HG03159 (cell line): ENCODE measurements around the gene DNTT.

Experiments
- ATAC-seq: cut with Tn5 transposase; IDR thresholded peaks from one replicate; pipeline ENCODE4 v1.9.1; 2021; ENCODE audit warnings: mild to moderate bottlenecking, moderate library complexity; ENCODE audit not compliant: unreplicated experiment

The DNTT gene

DNA sequence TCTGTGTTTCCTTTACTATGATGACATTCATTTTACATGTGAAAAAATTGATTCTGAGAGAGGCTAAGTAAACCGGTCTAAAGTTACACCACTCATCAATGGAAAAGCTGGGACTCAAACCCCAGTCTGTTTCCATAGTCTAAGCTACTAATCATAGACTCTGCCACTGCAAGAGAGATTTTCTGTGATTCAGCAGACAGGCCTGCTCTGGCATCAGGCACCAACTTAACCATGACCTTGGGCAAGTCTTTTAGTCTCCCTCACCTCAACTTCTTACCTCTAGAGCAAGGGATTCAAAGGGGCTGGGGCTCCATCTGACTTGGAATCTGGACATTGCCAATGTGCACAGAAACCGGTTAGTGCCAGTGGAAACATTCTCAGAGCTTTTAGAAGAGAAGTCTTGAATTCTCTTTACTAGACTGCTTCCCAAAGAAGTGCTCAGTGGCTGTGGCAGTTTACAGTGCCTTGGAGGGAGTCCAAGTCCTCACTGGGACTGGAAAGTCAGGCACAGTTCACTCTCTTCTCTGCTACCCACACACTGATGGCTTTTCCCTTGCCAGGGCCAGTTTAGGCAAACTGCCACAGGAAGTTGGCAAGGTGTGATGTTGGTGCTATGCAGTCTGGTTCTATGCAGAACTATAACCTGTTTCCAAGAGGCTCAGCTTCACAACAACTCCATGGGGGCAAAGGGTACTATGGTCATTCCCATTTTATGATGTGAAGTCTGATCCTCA, 28.4 kb upstream of the DNTT start:
- ATAC-seq: no peak

- no peak for ATAC-seq
Measured at GRCh38 chr10:96276426-96276825, 27.8 kb upstream of the DNTT start.

- ATAC-seq: no peak
Measured at GRCh38 chr10:96276831-96277230, 27.4 kb upstream of the DNTT start.

- no peak for ATAC-seq
Measured at GRCh38 chr10:96279191-96279641, 25.0 kb upstream of the DNTT start.

GRCh38 chr10:96280859-96281258, 23.4 kb upstream of the DNTT start:
- no peak for ATAC-seq

GRCh38 chr10:96281444-96282029, 22.7 kb upstream of the DNTT start:
- no peak for ATAC-seq

GRCh38 chr10:96283351-96283750, 20.9 kb upstream of the DNTT start:
- ATAC-seq: no peak

GRCh38 chr10:96283756-96284155, 20.5 kb upstream of the DNTT start:
- no peak for ATAC-seq

- no peak for ATAC-seq
Measured at GRCh38 chr10:96285331-96285752, 18.9 kb upstream of the DNTT start.

- ATAC-seq: peak; percentile 70
Measured at GRCh38 chr10:96287392-96288105, 16.7 kb upstream of the DNTT start.

- ATAC-seq: peak; percentile 70
Measured at GRCh38 chr10:96288151-96288621, 16.0 kb upstream of the DNTT start.

GRCh38 chr10:96289218-96289910, 14.9 kb upstream of the DNTT start:
- no peak for ATAC-seq

DNA sequence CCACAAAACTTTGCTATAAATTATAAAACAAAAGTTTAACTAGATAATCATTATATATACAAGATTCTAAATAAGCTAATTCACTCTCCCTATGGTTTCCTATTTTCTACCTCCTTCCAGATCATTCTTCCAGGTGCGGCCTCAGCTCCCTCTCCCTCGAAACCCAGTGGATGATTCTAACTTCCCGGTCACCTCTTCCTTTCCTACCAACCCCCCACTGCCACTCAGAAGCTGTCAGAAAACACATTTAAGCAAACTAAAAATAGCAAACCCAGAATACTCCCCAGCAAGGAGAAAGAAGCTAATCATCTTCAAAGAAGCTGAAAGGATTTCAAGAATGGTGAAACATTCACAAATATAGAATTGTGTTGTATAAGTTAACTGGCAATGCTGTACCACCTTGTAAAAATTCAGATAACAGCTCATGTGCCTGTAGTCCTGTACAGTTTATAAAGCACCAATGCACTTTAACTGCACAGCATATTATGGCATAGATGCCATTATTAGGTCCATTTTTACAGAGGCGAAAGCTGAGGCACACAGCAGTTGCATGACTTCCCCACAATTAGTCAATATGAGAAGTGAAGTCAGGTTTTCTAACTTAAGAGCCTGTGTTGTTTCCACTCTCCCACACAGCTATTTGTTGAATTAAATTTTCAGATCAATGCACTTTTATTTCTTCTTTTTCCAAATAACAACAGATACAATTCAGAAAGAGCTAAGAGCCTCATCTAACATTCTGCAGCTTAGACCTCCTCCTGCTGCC, 13.7 kb upstream of the DNTT start:
- no peak for ATAC-seq

GRCh38 chr10:96292971-96293920, 11.0 kb upstream of the DNTT start:
- no peak for ATAC-seq

DNA sequence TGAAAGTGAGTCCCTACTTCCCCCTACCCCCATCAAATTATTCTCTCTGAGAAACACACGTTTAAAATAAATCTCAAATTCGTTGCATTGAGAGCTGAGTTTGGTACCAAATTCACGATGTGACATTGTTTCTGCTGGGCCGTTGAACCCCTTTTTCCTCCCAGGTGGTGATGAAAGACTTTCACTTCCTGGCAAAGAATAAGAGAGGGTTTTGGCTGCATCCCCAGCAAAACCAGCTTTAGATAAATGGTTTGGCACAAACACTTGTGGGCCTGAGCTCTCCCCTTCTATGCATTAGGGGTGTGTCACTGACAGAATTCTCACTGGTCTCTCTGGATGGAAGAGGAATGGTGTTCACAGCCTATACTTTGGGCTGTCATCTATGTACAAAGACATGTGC, 8.8 kb upstream of the DNTT start:
- ATAC-seq: no peak

DNA sequence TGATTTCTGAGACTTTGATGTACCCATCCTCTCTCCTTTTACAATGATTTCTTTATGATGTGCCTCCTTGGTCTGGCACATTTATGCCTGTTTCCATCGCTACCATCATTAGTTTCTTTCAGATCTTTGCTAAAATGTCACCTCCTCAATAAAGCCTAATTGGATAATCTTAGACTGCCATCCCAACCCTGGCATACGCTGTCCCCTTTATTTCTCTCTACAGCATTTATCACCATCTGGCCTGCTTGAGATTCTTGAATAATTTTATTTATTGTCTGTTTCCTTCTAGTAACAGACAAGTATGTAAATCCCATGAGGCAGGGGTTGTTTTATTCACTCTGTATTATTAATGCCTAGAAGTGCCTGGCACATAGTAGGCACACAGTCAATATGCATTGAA, 6.7 kb upstream of the DNTT start:
- ATAC-seq: no peak

DNA sequence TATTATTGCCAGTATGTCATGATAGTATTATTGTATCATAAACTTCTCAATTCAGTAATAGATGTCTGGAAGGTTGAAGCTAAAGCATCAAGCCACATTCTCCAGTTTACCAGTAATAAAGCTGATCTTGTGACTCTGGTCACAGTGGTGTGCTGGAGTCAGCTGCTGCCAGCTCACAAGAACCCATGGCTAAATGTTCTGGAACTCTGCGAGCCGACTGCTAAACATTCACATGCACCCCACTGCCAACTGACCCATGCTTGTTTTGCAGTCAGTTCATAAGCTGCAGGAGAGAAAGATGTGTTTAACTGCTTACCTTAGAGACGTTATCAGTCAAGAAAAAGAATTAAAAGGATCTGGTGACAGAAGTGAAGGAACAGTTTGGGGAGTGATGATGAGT, 5.9 kb upstream of the DNTT start:
- ATAC-seq: no peak

- no peak for ATAC-seq
Measured at GRCh38 chr10:96299383-96299782, 4.9 kb upstream of the DNTT start.

GRCh38 chr10:96301616-96302015, 2.6 kb upstream of the DNTT start:
- ATAC-seq: no peak
